Stimulated activated CD8-positive, alpha-beta memory T cell treated with anti-CD3 and anti-CD28 coated beads, Interleukin-4, amount 100 ng/mL, for 1 hour (primary cell): ENCODE data around the gene UBTD1.
A peak's percentile ranks its signal among the peaks of the same experiment; 100 is the strongest.
"Not testable (repeated sequence)": the region's sequence is repeated elsewhere in the genome, so short reads cannot be mapped to it uniquely, and the experiment has no call there.

Source experiments
- DNase-seq, 2 donors: peaks; one replicate each; pipeline ENCODE4 v3.0.0-alpha.2; 2020; ENCODE audit warnings: low read depth in 2 of 2, low spot score in 1 of 2

The UBTD1 gene

GRCh38 chr10:97537186-97537869 is 38.6 kb downstream of the UBTD1 start:
- no peak for DNase-seq

GRCh38 chr10:97538411-97538810 is 39.7 kb downstream of the UBTD1 start:
- no peak for DNase-seq

- DNase-seq: no peak
Measured at GRCh38 chr10:97538839-97539238, 40.1 kb downstream of the UBTD1 start.

GRCh38 chr10:97539523-97540200 is 40.9 kb downstream of the UBTD1 start:
- DNase-seq: no peak

GRCh38 chr10:97540669-97541500 is 42.2 kb downstream of the UBTD1 start:
- no peak for DNase-seq

- DNase-seq: no peak
Measured at GRCh38 chr10:97542169-97543024, 43.7 kb downstream of the UBTD1 start.

- no peak for DNase-seq
Measured at GRCh38 chr10:97543025-97543546, 44.4 kb downstream of the UBTD1 start.

- DNase-seq: no peak
Measured at GRCh38 chr10:97546456-97547270, 47.9 kb downstream of the UBTD1 start.

GRCh38 chr10:97547271-97547600 is 48.5 kb downstream of the UBTD1 start:
- DNase-seq: no peak

- DNase-seq: no peak
Measured at GRCh38 chr10:97547962-97548361, 49.2 kb downstream of the UBTD1 start.

- DNase-seq: no peak
Measured at GRCh38 chr10:97548828-97549455, 50.2 kb downstream of the UBTD1 start.

- DNase-seq: no peak
Measured at GRCh38 chr10:97549587-97550322, 51.0 kb downstream of the UBTD1 start.

GRCh38 chr10:97550336-97551149 is 51.8 kb downstream of the UBTD1 start:
- DNase-seq: no peak

GRCh38 chr10:97551271-97551670 is 52.5 kb downstream of the UBTD1 start:
- DNase-seq: no peak

GRCh38 chr10:97553575-97554031 is 54.9 kb downstream of the UBTD1 start:
- DNase-seq: peak; percentile 25 to 35

- DNase-seq: not testable (repeated sequence)
Measured at GRCh38 chr10:97554336-97554735, 55.6 kb downstream of the UBTD1 start.

- not testable (repeated sequence) for DNase-seq
Measured at GRCh38 chr10:97555541-97555940, 56.8 kb downstream of the UBTD1 start.
